B cell (primary cell): Measurements from ENCODE around the gene MOB1B. TPM values are rescaled to one million over a fixed set of nuclear protein-coding genes. Genes with fewer than 3 reads are reported as not detected.

Experiments
- ATAC-seq: fragments of 200-7000 bp; cut with Tn5 transposase; one replicate; pipeline ENCODE4 v1.10.0; 2021; ENCODE audit warnings: low read depth, mild to moderate bottlenecking, moderate number of reproducible peaks, moderate library complexity
- CTCF ChIA-PET: fragments of 350-600 bp; sonication (Branson Sonifier 250); formaldehyde crosslinking; loops from one replicate; lab custom pipeline; 2021; ENCODE audit warnings: antibody characterized with exemption, inconsistent platforms; lab: Charles Lee
- POLR2A ChIA-PET: fragments of 350-600 bp; sonication (Branson Sonifier 250); formaldehyde crosslinking; loops from one replicate; lab custom pipeline; 2021; ENCODE audit warnings: antibody characterized with exemption; lab: Charles Lee
- DNase-seq: peaks from one replicate; pipeline ENCODE4 v3.0.0; 2013
- H2AFZ ChIP-seq: 2 replicates; pipeline ENCODE4 v1.6.1; 2012; ENCODE audit warnings: mild to moderate bottlenecking, low read depth, low read length; ENCODE audit not compliant: insufficient read depth, poor library complexity, severe bottlenecking
- H3K27ac ChIP-seq, 2 donors: 1 replicate in 1 of 2; 2 replicates in 1 of 2; pipeline ENCODE4 v1.5.1; 2012 to 2013; ENCODE audit warnings: low read length in 2 of 2, mild to moderate bottlenecking in 2 of 2, moderate library complexity in 1 of 2
- H3K27me3 ChIP-seq, 4 experiments: fragments of 200-600 bp in 1 of 4; sonication (generic) in 1 of 4; replicated peaks in 1 of 4; 1 replicate in 2 of 4; 2 replicates in 2 of 4; pipeline versions ENCODE4 v1.6.1 to v1.7.0; 2013 to 2016; ENCODE audit warnings: low read length in 3 of 4, mild to moderate bottlenecking in 2 of 4, mixed read lengths in 1 of 4, moderate library complexity in 1 of 4; ENCODE audit not compliant: insufficient read depth in 4 of 4, control insufficient read depth in 3 of 4; ENCODE audit errors: control extremely low read depth in 1 of 4
- H3K36me3 ChIP-seq, 2 experiments: replicated peaks in 1 of 2; 1 replicate in 1 of 2; 2 replicates in 1 of 2; pipeline versions ENCODE4 v1.6.1 to v1.7.1; 2013; ENCODE audit warnings: low read length in 1 of 2; ENCODE audit not compliant: insufficient read depth in 2 of 2, control insufficient read depth in 1 of 2; ENCODE audit errors: control extremely low read depth in 1 of 2, extremely low read depth in 1 of 2
- H3K4me1 ChIP-seq, 2 donors: fragments of 200-600 bp in 1 of 2; sonication (generic) in 1 of 2; 1 replicate in 1 of 2; 2 replicates in 1 of 2; pipeline versions ENCODE4 v1.5.1 to v1.6.1; 2013 to 2017; ENCODE audit warnings: low read length in 2 of 2; ENCODE audit not compliant: control insufficient read depth in 2 of 2, insufficient read depth in 2 of 2
- H3K4me2 ChIP-seq: replicated peaks from 2 replicates; pipeline ENCODE3; 2012; ENCODE audit warnings: mild to moderate bottlenecking, low read depth, low read length; ENCODE audit not compliant: poor library complexity, severe bottlenecking
- H3K4me3 ChIP-seq, 5 experiments: fragments of 200-600 bp in 1 of 5; sonication (generic) in 1 of 5; 1 replicate in 3 of 5; 2 replicates in 2 of 5; pipeline versions ENCODE4 v1.5.1 to v1.7.0; 2011 to 2016; ENCODE audit warnings: low read length in 4 of 5, mild to moderate bottlenecking in 4 of 5, low read depth in 2 of 5, control low read depth in 1 of 5, moderate library complexity in 1 of 5; ENCODE audit not compliant: insufficient read depth in 1 of 5; ENCODE audit errors: control extremely low read depth in 1 of 5, extremely low read depth in 1 of 5
- H3K79me2 ChIP-seq: fragments of 200-600 bp; sonication (generic); one replicate; pipeline ENCODE4 v1.6.0; 2016; ENCODE audit warnings: low read length; ENCODE audit not compliant: control insufficient read depth, insufficient read depth
- H3K9ac ChIP-seq: fragments of 200-600 bp; sonication (generic); 2 replicates; pipeline ENCODE4 v1.6.1; 2017; ENCODE audit warnings: mild to moderate bottlenecking, low read length, moderate library complexity
- H3K9me3 ChIP-seq, 3 donors: one replicate each; pipeline versions ENCODE4 v1.6.1 to v1.7.1; 2013; ENCODE audit warnings: low read length in 2 of 3; ENCODE audit not compliant: control insufficient read depth in 2 of 3, insufficient read depth in 1 of 3; ENCODE audit errors: control extremely low read depth in 1 of 3
- H4K20me1 ChIP-seq: 2 replicates; pipeline ENCODE4 v1.6.0; 2012; ENCODE audit warnings: mild to moderate bottlenecking, low read length; ENCODE audit not compliant: insufficient read depth, control insufficient read depth, poor library complexity, severe bottlenecking
- H3K27ac Mint-ChIP-seq: one replicate; pipeline ENCODE4 v1.8.0; 2021; ENCODE audit warnings: mixed read lengths
- H3K27me3 Mint-ChIP-seq: one replicate; pipeline ENCODE4 v1.8.0; 2021; ENCODE audit warnings: mixed read lengths
- H3K4me1 Mint-ChIP-seq: one replicate; pipeline ENCODE4 v1.8.0; 2021; ENCODE audit warnings: mixed read lengths
- H3K4me3 Mint-ChIP-seq: one replicate; pipeline ENCODE4 v1.8.0; 2021; ENCODE audit warnings: mixed read lengths
- H3K9me3 Mint-ChIP-seq: one replicate; pipeline ENCODE4 v1.8.0; 2022; ENCODE audit warnings: mixed read lengths; ENCODE audit not compliant: insufficient read depth
- EZH2 ChIP-seq: IDR thresholded peaks from 2 replicates; pipeline ENCODE4 v1.6.1; 2012; ENCODE audit warnings: borderline replicate concordance, low read depth, mild to moderate bottlenecking, moderate library complexity, low read length; ENCODE audit not compliant: insufficient read depth, poor library complexity, severe bottlenecking
- WGBS: methylation state at CpG from one replicate; pipeline ENCODE4 v1.1.5; 2013; ENCODE audit warnings: missing lambda C conversion rate; ENCODE audit not compliant: insufficient coverage; 5-methylcytosine and 5-hydroxymethylcytosine counted together
- intact Hi-C: fragments of 100-400 bp; cut with micrococcal nuclease; formaldehyde crosslinking; loops from one replicate; pipeline ENCODE4 v1.10.0; 2022
- polyA plus RNA-seq: library from polyadenylated mRNA; depleted of rRNA; stranded (reverse); fragments of >200 nt; gene quantifications from 2 replicates; pipeline ENCODE4 v1.2.3, GENCODE V29; 2012
- total RNA-seq, 2 donors: library from RNA; stranded (reverse); fragments of 120-200 nt in 1 of 2; gene quantifications; 1 replicate in 1 of 2; 2 replicates in 1 of 2; pipeline versions ENCODE4 v1.2.3 to v1.2.4, GENCODE V29; 2013 to 2022
- TF ChIP-seq, protein P1 (sequence below): fragments of 200-600 bp; IDR thresholded peaks from one replicate; pipeline ENCODE4 v1.8.0; 2022; ENCODE audit warnings: antibody characterized with exemption, mild to moderate bottlenecking

The MOB1B gene
- total and polyA plus RNA-seq, 2 donors (not counting 1 experiment from before 2014, with no cell fraction given), result 2.3 to 30.4 TPM

DNA sequence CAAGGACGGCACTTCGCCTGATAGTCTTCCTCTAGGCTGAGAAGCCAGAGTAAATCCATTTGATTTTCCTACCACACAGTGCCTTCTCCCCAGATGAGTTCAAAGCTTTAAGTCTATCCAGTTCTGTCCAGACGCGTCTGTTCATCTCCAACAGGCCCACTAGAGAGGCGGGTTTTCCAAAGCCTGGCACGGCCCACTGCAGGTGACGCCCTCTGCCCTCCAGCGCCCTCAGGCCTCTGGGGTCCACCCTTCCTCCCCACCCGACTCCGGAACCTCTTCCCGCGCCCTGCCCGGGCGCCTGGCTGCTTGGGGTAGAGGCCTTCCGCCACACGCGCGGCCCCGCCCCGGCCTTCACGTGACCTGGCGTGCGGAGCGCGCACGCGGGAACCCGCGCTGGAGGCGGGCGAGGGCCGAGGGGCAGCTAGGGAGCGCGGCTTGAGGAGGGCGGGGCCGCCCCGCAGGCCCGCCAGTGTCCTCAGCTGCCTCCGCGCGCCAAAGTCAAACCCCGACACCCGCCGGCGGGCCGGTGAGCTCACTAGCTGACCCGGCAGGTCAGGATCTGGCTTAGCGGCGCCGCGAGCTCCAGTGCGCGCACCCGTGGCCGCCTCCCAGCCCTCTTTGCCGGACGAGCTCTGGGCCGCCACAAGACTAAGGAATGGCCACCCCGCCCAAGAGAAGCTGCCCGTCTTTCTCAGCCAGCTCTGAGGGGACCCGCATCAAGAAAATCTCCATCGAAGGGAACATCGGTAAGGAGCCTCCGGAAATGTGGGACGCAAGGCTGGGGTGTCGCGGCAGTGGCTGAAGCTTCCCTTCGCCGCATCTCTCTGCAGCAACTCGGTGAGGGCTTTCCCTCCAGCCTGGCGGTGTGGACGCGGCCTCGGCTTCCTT, 91.3 kb downstream of the MOB1B start, which contains the start of gene DCK:
Gene DCK (plus strand): TSS at position 469 of the 888 bp plus-strand sequence. CDS start 187 bp downstream, at position 656.
- Mint-ChIP-seq H3K4me1 (peaks cover 52% of the 10 kb centered on the region), H3K27me3 (no peaks in the 10 kb centered on the region), H3K4me3 (peak within 1 kb of the TSS; percentile 97), H3K27ac (peak within 1 kb of the TSS; percentile 96), H3K9me3 (no peaks in the 10 kb centered on the region)
- DNase-seq (peak; percentile 92), ATAC-seq (peak; percentile 82)
- WGBS, result under 1% methylated on average over 74 of the region's 74 CpGs
- Histone ChIP-seq H3K4me2 (peak within 1 kb of the TSS; percentile 88), H3K4me1 (peaks cover 39 to 40% of the 10 kb centered on the region in 2 donors), H3K4me3 (peak within 1 kb of the TSS; percentile 85 to 99 (median 97)), H2AFZ (peak within 1 kb of the TSS; percentile 98), H4K20me1 (no peaks in the 10 kb centered on the region), H3K9ac (peak within 1 kb of the TSS; percentile 76), H3K27me3 (no peaks in the 10 kb centered on the region), H3K9me3 (no peaks in the 10 kb centered on the region), H3K79me2 (peaks cover 48% of the 10 kb centered on the region), H3K36me3 (peaks cover 2 to 7% of the 10 kb centered on the region in 2 experiments), H3K27ac (peak within 1 kb of the TSS; percentile 86 to 94)
- intact Hi-C loops, result loop anchor here (1.0 to 10.0 kb wide), 10 partner anchors 11 to 288 kb away; partner anchors contain the start of genes GRSF1 and MOB1B
- TF ChIP-seq EZH2, result no peak
- TF ChIP-seq, protein P1, sequence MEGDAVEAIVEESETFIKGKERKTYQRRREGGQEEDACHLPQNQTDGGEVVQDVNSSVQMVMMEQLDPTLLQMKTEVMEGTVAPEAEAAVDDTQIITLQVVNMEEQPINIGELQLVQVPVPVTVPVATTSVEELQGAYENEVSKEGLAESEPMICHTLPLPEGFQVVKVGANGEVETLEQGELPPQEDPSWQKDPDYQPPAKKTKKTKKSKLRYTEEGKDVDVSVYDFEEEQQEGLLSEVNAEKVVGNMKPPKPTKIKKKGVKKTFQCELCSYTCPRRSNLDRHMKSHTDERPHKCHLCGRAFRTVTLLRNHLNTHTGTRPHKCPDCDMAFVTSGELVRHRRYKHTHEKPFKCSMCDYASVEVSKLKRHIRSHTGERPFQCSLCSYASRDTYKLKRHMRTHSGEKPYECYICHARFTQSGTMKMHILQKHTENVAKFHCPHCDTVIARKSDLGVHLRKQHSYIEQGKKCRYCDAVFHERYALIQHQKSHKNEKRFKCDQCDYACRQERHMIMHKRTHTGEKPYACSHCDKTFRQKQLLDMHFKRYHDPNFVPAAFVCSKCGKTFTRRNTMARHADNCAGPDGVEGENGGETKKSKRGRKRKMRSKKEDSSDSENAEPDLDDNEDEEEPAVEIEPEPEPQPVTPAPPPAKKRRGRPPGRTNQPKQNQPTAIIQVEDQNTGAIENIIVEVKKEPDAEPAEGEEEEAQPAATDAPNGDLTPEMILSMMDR, result no peak
- ChIA-PET POLR2A (interaction anchor here (0.6 to 5.0 kb wide), 7 partner anchors 12 to 338 kb away, joined by 3 to 43 read pairs (median 3); partner anchors contain the start of genes GRSF1 and MOB1B), CTCF (interaction anchor here (0.7 to 16.4 kb wide), 12 partner anchors 9 to 305 kb away, joined by 3 to 245 read pairs (median 5); partner anchors contain the start of genes GRSF1, MOB1B and UTP3)
